K562 (cell line): Measurements from ENCODE around the gene CBX8. TPM values are rescaled to one million over a fixed set of nuclear protein-coding genes. Genes with fewer than 3 reads are reported as not detected.
A peak's percentile ranks its signal among the peaks of the same experiment; 100 is the strongest.

ENCODE experiments used
- ATF7 ChIP-seq: fragments of 450-650 bp; IDR thresholded peaks from 2 replicates; pipeline ENCODE4 v1.7.1; 2014; ENCODE audit warnings: mild to moderate bottlenecking, moderate library complexity
- CREB1 ChIP-seq, 2 experiments: sonication (generic) in 1 of 2; formaldehyde crosslinking in 1 of 2; IDR thresholded peaks; 2 replicates each; pipeline versions ENCODE4 v1.6.1 to v1.8.0; 2012 to 2022; ENCODE audit warnings: inconsistent platforms in 1 of 2, mild to moderate bottlenecking in 1 of 2, missing genetic modification reagents in 1 of 2, moderate library complexity in 1 of 2
- DACH1 ChIP-seq: fragments of 450-650 bp; IDR thresholded peaks from 2 replicates; pipeline ENCODE4 v1.6.1; 2018; ENCODE audit not compliant: partially characterized antibody
- GTF2A2 ChIP-seq: IDR thresholded peaks from 2 replicates; pipeline ENCODE4 v1.6.1; 2016; ENCODE audit warnings: mild to moderate bottlenecking, missing genetic modification characterization, missing compliant biosample characterization
- KDM5B ChIP-seq: fragments of 200-600 bp; sonication (generic); IDR thresholded peaks from 2 replicates; pipeline ENCODE4 v1.6.1; 2012; ENCODE audit warnings: low read depth, mild to moderate bottlenecking, moderate library complexity, low read length, control low read depth, inconsistent platforms; ENCODE audit not compliant: insufficient replicate concordance
- MCM3 ChIP-seq: fragments of 450-650 bp; IDR thresholded peaks from 2 replicates; pipeline ENCODE4 v1.6.1; 2016
- MCM7 ChIP-seq, 2 experiments: fragments of 450-650 bp; IDR thresholded peaks; 2 replicates each; pipeline ENCODE4 v1.6.1; 2016 to 2018
- NKRF ChIP-seq: fragments of 450-650 bp; IDR thresholded peaks from 2 replicates; pipeline ENCODE4 v1.6.1; 2016; ENCODE audit warnings: borderline replicate concordance
- NONO ChIP-seq, 2 experiments: fragments of 200-400 bp in 1 of 2; fragments of 450-650 bp in 1 of 2; formaldehyde crosslinking in 1 of 2; IDR thresholded peaks; 2 replicates each; pipeline ENCODE4 v1.6.1; 2017; ENCODE audit warnings: low read depth in 2 of 2, mild to moderate bottlenecking in 2 of 2, moderate library complexity in 2 of 2, low read length in 1 of 2
- NR2C1 ChIP-seq, 2 experiments: fragments of 450-650 bp; IDR thresholded peaks; 2 replicates each; pipeline ENCODE4 v1.6.1; 2017; ENCODE audit warnings: mild to moderate bottlenecking in 2 of 2, antibody characterized with exemption in 1 of 2, inconsistent platforms in 1 of 2, missing compliant biosample characterization in 1 of 2, missing genetic modification characterization in 1 of 2
- POLR2AphosphoS5 ChIP-seq: IDR thresholded peaks from 2 replicates; pipeline ENCODE4 v1.6.1; 2011; ENCODE audit warnings: mild to moderate bottlenecking, low read depth, low read length, moderate library complexity; ENCODE audit not compliant: control insufficient read depth, insufficient read depth
- PRDM10 ChIP-seq: fragments of 450-650 bp; IDR thresholded peaks from 2 replicates; pipeline ENCODE4 v1.6.1; 2018; ENCODE audit not compliant: partially characterized antibody
- SAP30 ChIP-seq: fragments of 200-600 bp; sonication (generic); IDR thresholded peaks from 2 replicates; pipeline ENCODE4 v1.6.1; 2012; ENCODE audit warnings: borderline replicate concordance, low read depth, mild to moderate bottlenecking, moderate library complexity, low read length, control low read depth, inconsistent platforms; ENCODE audit not compliant: insufficient read depth, poor library complexity, severe bottlenecking
- SIN3A ChIP-seq, 2 experiments: fragments of 150-350 bp in 1 of 2; IDR thresholded peaks; 2 replicates each; pipeline ENCODE4 v1.6.1; 2011 to 2016; ENCODE audit warnings: borderline replicate concordance in 2 of 2, low read depth in 2 of 2, low read length in 2 of 2, mild to moderate bottlenecking in 2 of 2, moderate library complexity in 2 of 2; ENCODE audit not compliant: control insufficient read depth in 1 of 2
- SIX5 ChIP-seq, 2 experiments: IDR thresholded peaks; 2 replicates each; pipeline ENCODE4 v1.6.1; 2011; ENCODE audit warnings: low read length in 2 of 2, borderline replicate concordance in 1 of 2, low read depth in 1 of 2, mild to moderate bottlenecking in 1 of 2, moderate library complexity in 1 of 2; ENCODE audit not compliant: insufficient read depth in 1 of 2
- SMAD1 ChIP-seq: fragments of 150-350 bp; IDR thresholded peaks from 2 replicates; pipeline ENCODE4 v1.6.1; 2014; ENCODE audit warnings: low read length, low read depth; ENCODE audit not compliant: partially characterized antibody
- TAF15 ChIP-seq: fragments of 200-400 bp; formaldehyde crosslinking; IDR thresholded peaks from 2 replicates; pipeline ENCODE4 v1.6.1; 2017; ENCODE audit warnings: mild to moderate bottlenecking, low read depth, low read length, moderate library complexity
- ZFP91 ChIP-seq: sonication (generic); formaldehyde crosslinking; IDR thresholded peaks from 2 replicates; pipeline ENCODE4 v1.8.0; 2022; ENCODE audit warnings: mild to moderate bottlenecking, missing genetic modification reagents
- ZNF121 ChIP-seq: sonication (generic); formaldehyde crosslinking; conservative IDR thresholded peaks from 2 replicates; pipeline ENCODE4 v1.8.0; 2022; ENCODE audit warnings: missing genetic modification reagents
- ZSCAN29 ChIP-seq: fragments of 450-650 bp; IDR thresholded peaks from 2 replicates; pipeline ENCODE4 v1.6.1; 2017
- polyA plus RNA-seq, 8 experiments: library from polyadenylated mRNA; depleted of rRNA in 4 of 8; stranded (reverse) in 5 of 8; unstranded in 3 of 8; fragments of >200 nt; fragmentation: Nextera tagmentation in 2 of 8; fragmentation: Illumina TruSeq in 1 of 8; extraction: Ambion mirVana in 2 of 8; extraction: Trizol in 1 of 8; gene quantifications; 2 replicates each; pipeline versions ENCODE4 v1.2.1 to v1.2.3, GENCODE V29; 2011 to 2014; ENCODE audit warnings: inconsistent platforms in 1 of 8, missing spikeins in 1 of 8
- total RNA-seq, 7 experiments: library from RNA; depleted of rRNA in 6 of 7; stranded (reverse); fragments of >200 nt in 6 of 7; fragmentation: Illumina TruSeq in 2 of 7; extraction: Trizol in 2 of 7; gene quantifications; 2 replicates each; pipeline versions ENCODE4 v1.2.1 to v1.2.3, GENCODE V29; 2011 to 2021; ENCODE audit warnings: low replicate concordance in 1 of 7

The CBX8 gene
- total and polyA plus RNA-seq, 9 of the 15 experiments (the other 6 are each of a cell fraction or from before 2014, with no cell fraction given), result 0.08 to 11.9 (median 2.6) TPM

GRCh38 chr17:79835953-79836509, 39.2 kb upstream of the CBX8 start (continued):
- TF ChIP-seq PRDM10 (no peak), DACH1 (peak; percentile 56), NKRF (0 out of 2 replicates have a peak, but pooled peaks have one; percentile 24), ZSCAN29 (no peak), SIN3A (IDR thresholded peaks at IDR 0.05; ENCODE audit: borderline replicate concordance in 2 of 2, control insufficient read depth in 1 of 2, low read depth in 2 of 2, low read length in 2 of 2) (peak in 1 of 2 experiments; percentile 77; a peak in 2 of 4 replicates), POLR2AphosphoS5 (peak; percentile 74), GTF2A2 (no peak), TAF15 (no peak), CREB1 (IDR thresholded peaks at IDR 0.05) (peak; percentile 60), CREB1 (CRISPR knock-in tag; IDR thresholded peaks at IDR 0.05) (peak; percentile 57; the same call in 1 of the 2 replicates), NR2C1 (IDR thresholded peaks at IDR 0.05) (no peak), NR2C1 (tag; IDR thresholded peaks at IDR 0.05) (no peak), MCM3 (no peak), ATF7 (peak; percentile 95), ZNF121 (CRISPR knock-in tag) (no peak), NONO (IDR thresholded peaks at IDR 0.05; ENCODE audit: low read depth in 2 of 2, low read length in 1 of 2) (peak in 1 of 2 experiments; percentile 29; a peak in 1 of 4 replicates), SMAD1 (peak; percentile 28), SIX5 (IDR thresholded peaks at IDR 0.05; ENCODE audit: borderline replicate concordance in 1 of 2, insufficient read depth in 1 of 2, low read depth in 1 of 2, low read length in 2 of 2) (no peak), MCM7 (IDR thresholded peaks at IDR 0.05) (no peak), KDM5B (peak; percentile 52), SAP30 (peak; percentile 38), ZFP91 (CRISPR knock-in tag) (peak; percentile 60; the same call in 1 of the 2 replicates)
